Mesendoderm (in vitro differentiated cells): ENCODE measurements around the gene SPRED3.

Experiments used
- DNase-seq: peaks from one replicate; pipeline ENCODE4 v3.0.0; 2013
- H2AK5ac ChIP-seq: 2 replicates; pipeline ENCODE4 v1.6.1; 2013; ENCODE audit warnings: low read length, inconsistent platforms
- H2BK120ac ChIP-seq: 2 replicates; pipeline ENCODE4 v1.6.1; 2013; ENCODE audit warnings: low read depth, mild to moderate bottlenecking, low read length, moderate library complexity, mixed read lengths
- H2BK15ac ChIP-seq: replicated peaks from 2 replicates; pipeline ENCODE4 v1.6.1; 2013; ENCODE audit warnings: low read depth, mild to moderate bottlenecking, moderate library complexity
- H2BK5ac ChIP-seq: 2 replicates; pipeline ENCODE4 v1.6.1; 2013; ENCODE audit warnings: low read length, inconsistent platforms
- H3K18ac ChIP-seq: 2 replicates; pipeline ENCODE4 v1.6.1; 2013; ENCODE audit warnings: mild to moderate bottlenecking, low read length, mixed read lengths
- H3K23ac ChIP-seq: one replicate; pipeline ENCODE4 v1.6.1; 2013; ENCODE audit warnings: low read length
- H3K27ac ChIP-seq: 2 replicates; pipeline ENCODE4 v1.5.1; 2013; ENCODE audit warnings: low read depth, mild to moderate bottlenecking, inconsistent platforms, low read length, moderate library complexity
- H3K27me3 ChIP-seq: 2 replicates; pipeline ENCODE4 v1.6.1; 2013; ENCODE audit warnings: low read length, control low read depth, mild to moderate bottlenecking, inconsistent platforms; ENCODE audit not compliant: insufficient read depth, poor library complexity
- H3K36me3 ChIP-seq: 2 replicates; pipeline ENCODE4 v1.6.1; 2013; ENCODE audit warnings: low read length, inconsistent platforms; ENCODE audit not compliant: control insufficient read depth, insufficient read depth
- H3K4ac ChIP-seq: one replicate; pipeline ENCODE4 v1.6.1; 2013; ENCODE audit warnings: low read depth, mild to moderate bottlenecking, low read length, moderate library complexity
- H3K4me1 ChIP-seq: 2 replicates; pipeline ENCODE4 v1.6.1; 2013; ENCODE audit warnings: low read depth, low read length, inconsistent platforms; ENCODE audit not compliant: control insufficient read depth
- H3K4me2 ChIP-seq: 2 replicates; pipeline ENCODE4 v1.6.1; 2013; ENCODE audit warnings: low read length
- H3K4me3 ChIP-seq: 2 replicates; pipeline ENCODE4 v1.5.1; 2013; ENCODE audit warnings: mild to moderate bottlenecking, low read length
- H3K56ac ChIP-seq: one replicate; pipeline ENCODE4 v1.6.1; 2013; ENCODE audit warnings: low read length
- H3K79me1 ChIP-seq: 2 replicates; pipeline ENCODE4 v1.6.1; 2013; ENCODE audit warnings: low read length, inconsistent platforms
- H3K79me2 ChIP-seq: 2 replicates; pipeline ENCODE4 v1.6.1; 2013; ENCODE audit warnings: mild to moderate bottlenecking, low read length; ENCODE audit not compliant: control insufficient read depth, insufficient read depth
- H3K9ac ChIP-seq: 2 replicates; pipeline ENCODE4 v1.6.1; 2013; ENCODE audit warnings: low read length, inconsistent platforms
- H4K5ac ChIP-seq: one replicate; pipeline ENCODE4 v1.6.1; 2013; ENCODE audit warnings: low read length
- H4K8ac ChIP-seq: one replicate; pipeline ENCODE4 v1.6.1; 2013; ENCODE audit warnings: low read depth, mild to moderate bottlenecking, control low read depth, low read length, moderate library complexity
- WGBS: extraction: QIAGEN DNeasy Blood & Tissue Kit; methylation state at CpG from one replicate; pipeline ENCODE4 v1.1.7; 2013; ENCODE audit warnings: low lambda C conversion rate, missing lambda C conversion rate; ENCODE audit not compliant: insufficient coverage; ENCODE audit errors: extremely low coverage; 5-methylcytosine and 5-hydroxymethylcytosine counted together

SPRED3 gene

DNA sequence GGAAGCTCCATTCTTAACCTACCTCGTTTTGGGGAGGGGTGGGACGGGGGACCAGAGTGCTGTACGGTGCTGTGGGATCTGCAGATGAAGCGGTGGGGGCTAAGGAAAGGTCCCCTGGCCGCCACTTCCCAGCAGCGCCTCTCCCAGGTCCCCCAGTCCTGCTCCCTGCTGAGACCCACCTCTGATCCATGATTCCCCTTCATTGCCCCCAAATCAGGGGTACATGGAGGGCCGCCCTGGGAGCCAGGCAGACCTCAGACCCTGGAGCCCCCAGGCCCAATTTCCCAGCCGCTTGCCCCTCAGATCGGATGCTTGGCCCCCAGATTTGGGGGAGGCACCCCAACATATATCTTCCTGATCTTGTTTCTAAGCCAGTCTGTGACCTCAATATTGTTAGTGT lies 10.6 kb downstream of the SPRED3 start:
- H2AK5ac ChIP-seq, result no peak overlapping the region
- H3K4me2 ChIP-seq, result no peak overlapping the region
- no peak overlapping the region for H2BK120ac ChIP-seq
- H3K27ac ChIP-seq, result no peak overlapping the region
- no peaks in the 10 kb centered on the region for H3K36me3 ChIP-seq
- no peak overlapping the region for H3K23ac ChIP-seq
- no peak overlapping the region for H3K9ac ChIP-seq
- H3K27me3 ChIP-seq, result no peaks in the 10 kb centered on the region
- H4K5ac ChIP-seq, result no peak overlapping the region
- H3K4me3 ChIP-seq, result no peak overlapping the region
- DNase-seq, result no peak
- H4K8ac ChIP-seq, result no peak overlapping the region
- H3K18ac ChIP-seq, result no peak overlapping the region
- no peak overlapping the region for H3K56ac ChIP-seq
- H3K4me1 ChIP-seq, result peaks cover 2% of the 10 kb centered on the region
- H3K4ac ChIP-seq, result no peak overlapping the region
- no peaks in the 10 kb centered on the region for H3K79me2 ChIP-seq
- H2BK15ac ChIP-seq, result no peak overlapping the region
- no CpG with 5 or more reads among the region's 9 CpGs for WGBS
- H2BK5ac ChIP-seq, result no peak overlapping the region
- no peaks in the 10 kb centered on the region for H3K79me1 ChIP-seq

GRCh38 chr19:38399537-38399936 lies 11.0 kb downstream of the SPRED3 start:
- no peak overlapping the region for H2BK120ac ChIP-seq
- H3K4me3 ChIP-seq, result no peak overlapping the region
- H4K8ac ChIP-seq, result no peak overlapping the region
- H2BK5ac ChIP-seq, result no peak overlapping the region
- no peak for DNase-seq
- H3K56ac ChIP-seq, result no peak overlapping the region
- H3K27ac ChIP-seq, result no peak overlapping the region
- no peaks in the 10 kb centered on the region for H3K36me3 ChIP-seq
- no peak overlapping the region for H3K18ac ChIP-seq
- H3K4ac ChIP-seq, result no peak overlapping the region
- H4K5ac ChIP-seq, result no peak overlapping the region
- no peak overlapping the region for H3K23ac ChIP-seq
- WGBS, result no CpG with 5 or more reads among the region's 1 CpG
- H3K9ac ChIP-seq, result no peak overlapping the region
- no peak overlapping the region for H3K4me2 ChIP-seq
- no peaks in the 10 kb centered on the region for H3K4me1 ChIP-seq
- no peaks in the 10 kb centered on the region for H3K79me2 ChIP-seq
- H3K79me1 ChIP-seq, result no peaks in the 10 kb centered on the region
- no peak overlapping the region for H2BK15ac ChIP-seq
- no peaks in the 10 kb centered on the region for H3K27me3 ChIP-seq
- H2AK5ac ChIP-seq, result no peak overlapping the region

DNA sequence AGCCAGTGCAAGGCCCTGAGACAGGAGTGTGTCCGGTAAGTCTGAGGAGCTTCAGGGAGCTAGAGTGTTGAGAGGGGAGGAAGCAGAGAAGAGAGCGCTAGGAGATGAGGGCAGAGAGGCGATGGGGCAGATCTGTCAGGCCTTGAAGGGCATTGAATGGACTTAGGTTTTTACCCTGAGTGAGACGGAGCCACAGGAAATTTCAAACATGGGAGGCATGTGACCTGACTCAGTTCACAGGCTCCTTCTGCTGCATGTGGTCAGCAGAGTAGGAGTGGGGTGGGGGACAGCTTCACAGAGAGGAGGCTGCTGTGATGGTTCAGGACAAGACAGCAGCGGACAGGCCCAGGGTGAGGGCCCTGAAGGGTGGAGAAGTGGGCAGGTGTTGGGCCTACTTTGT lies 11.9 kb downstream of the SPRED3 start:
- Histone ChIP-seq H3K27ac (no peak overlapping the region), H3K36me3 (no peaks in the 10 kb centered on the region), H3K4me1 (no peaks in the 10 kb centered on the region), H3K4me2 (no peak overlapping the region), H3K4ac (no peak overlapping the region), H3K79me2 (no peaks in the 10 kb centered on the region), H3K4me3 (no peak overlapping the region), H3K79me1 (no peaks in the 10 kb centered on the region), H3K18ac (no peak overlapping the region), H3K27me3 (no peaks in the 10 kb centered on the region), H2AK5ac (no peak overlapping the region), H2BK120ac (no peak overlapping the region), H4K8ac (no peak overlapping the region), H4K5ac (no peak overlapping the region), H3K9ac (no peak overlapping the region), H2BK5ac (no peak overlapping the region), H2BK15ac (no peak overlapping the region), H3K23ac (no peak overlapping the region), H3K56ac (no peak overlapping the region)
- WGBS, result no CpG with 5 or more reads among the region's 5 CpGs
- no peak for DNase-seq

- Histone ChIP-seq H2BK5ac (no peak overlapping the region), H4K5ac (no peak overlapping the region), H2BK120ac (no peak overlapping the region), H3K4ac (no peak overlapping the region), H3K56ac (no peak overlapping the region), H3K23ac (no peak overlapping the region), H4K8ac (no peak overlapping the region), H2BK15ac (no peak overlapping the region), H3K27ac (no peak overlapping the region), H2AK5ac (no peak overlapping the region), H3K79me1 (no peaks in the 10 kb centered on the region), H3K27me3 (no peaks in the 10 kb centered on the region), H3K36me3 (no peaks in the 10 kb centered on the region), H3K4me1 (no peaks in the 10 kb centered on the region), H3K9ac (no peak overlapping the region), H3K79me2 (no peaks in the 10 kb centered on the region), H3K18ac (no peak overlapping the region), H3K4me3 (no peak overlapping the region), H3K4me2 (no peak overlapping the region)
- WGBS, result no CpG with 5 or more reads among the region's 3 CpGs
- DNase-seq, result peak; percentile 77
These were observed 12.7 kb downstream of the SPRED3 start for GRCh38 chr19:38401148-38401547.

GRCh38 chr19:38402623-38402966 lies 14.1 kb downstream of the SPRED3 start:
- Histone ChIP-seq H3K4ac (no peak overlapping the region), H2AK5ac (no peak overlapping the region), H3K4me3 (no peak overlapping the region), H2BK5ac (no peak overlapping the region), H3K27ac (no peak overlapping the region), H2BK120ac (no peak overlapping the region), H3K23ac (no peak overlapping the region), H3K56ac (peak overlapping the region; percentile 37), H4K8ac (no peak overlapping the region), H3K79me2 (no peaks in the 10 kb centered on the region), H3K4me1 (no peaks in the 10 kb centered on the region), H2BK15ac (no peak overlapping the region), H3K9ac (peak overlapping the region; percentile 54), H3K36me3 (no peaks in the 10 kb centered on the region), H4K5ac (no peak overlapping the region), H3K4me2 (peak overlapping the region; percentile 56), H3K18ac (no peak overlapping the region), H3K79me1 (no peaks in the 10 kb centered on the region), H3K27me3 (no peaks in the 10 kb centered on the region)
- no peak for DNase-seq
- WGBS, result no CpG with 5 or more reads among the region's 18 CpGs

- Histone ChIP-seq H2BK120ac (no peak within 1 kb of the TSS), H3K79me1 (no peaks in the 10 kb centered on the region), H3K18ac (peak within 1 kb of the TSS; percentile 35), H3K56ac (peak within 1 kb of the TSS; percentile 91), H3K4me3 (peak within 1 kb of the TSS; percentile 46), H4K5ac (no peak within 1 kb of the TSS), H3K27me3 (no peaks in the 10 kb centered on the region), H3K9ac (peak within 1 kb of the TSS; percentile 82), H2BK15ac (no peak within 1 kb of the TSS), H4K8ac (no peak within 1 kb of the TSS), H2BK5ac (no peak within 1 kb of the TSS), H2AK5ac (no peak within 1 kb of the TSS), H3K4ac (no peak within 1 kb of the TSS), H3K36me3 (no peaks in the 10 kb centered on the region), H3K79me2 (no peaks in the 10 kb centered on the region), H3K4me2 (peak within 1 kb of the TSS; percentile 77), H3K27ac (no peak within 1 kb of the TSS), H3K23ac (no peak within 1 kb of the TSS), H3K4me1 (no peaks in the 10 kb centered on the region)
- WGBS, result no CpG with 5 or more reads among the region's 82 CpGs
- DNase-seq, result peak; percentile 99
These were observed 14.6 kb downstream of the SPRED3 start, which contains the start of gene FAM98C for GRCh38 chr19:38402967-38403674. Gene FAM98C (plus strand): TSS chr19:38403093. CDS start chr19:38403154, 61 bp downstream.
